GM19324 (cell line): Measurements from ENCODE around the gene NUP133.
A peak's percentile ranks its signal among the peaks of the same experiment; 100 is the strongest.

Experiments used
- ATAC-seq: cut with Tn5 transposase; IDR thresholded peaks from one replicate; pipeline ENCODE4 v1.9.1; 2021; ENCODE audit warnings: mild to moderate bottlenecking, moderate library complexity; ENCODE audit not compliant: unreplicated experiment, low FRiP score

NUP133 gene

DNA sequence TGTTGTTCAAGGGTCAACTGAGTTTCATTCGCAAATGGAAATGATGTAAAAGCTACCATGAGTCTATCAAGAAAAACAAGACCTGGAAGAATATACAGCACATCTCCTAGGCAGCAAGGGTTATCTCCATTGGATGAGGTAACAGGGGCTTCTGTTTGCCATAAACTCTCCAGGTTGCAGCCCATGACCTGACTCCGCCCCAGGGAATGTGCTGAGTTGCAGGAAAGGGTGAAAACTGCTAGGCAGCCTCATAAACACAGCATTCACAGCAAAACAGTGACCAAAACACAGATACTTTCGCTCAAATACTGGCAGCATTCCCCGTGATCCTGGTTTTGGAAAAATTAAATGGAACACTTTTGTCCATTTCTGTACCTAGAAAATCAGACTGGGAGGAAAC lies 54.1 kb downstream of the NUP133 start:
- ATAC-seq, result no peak

DNA sequence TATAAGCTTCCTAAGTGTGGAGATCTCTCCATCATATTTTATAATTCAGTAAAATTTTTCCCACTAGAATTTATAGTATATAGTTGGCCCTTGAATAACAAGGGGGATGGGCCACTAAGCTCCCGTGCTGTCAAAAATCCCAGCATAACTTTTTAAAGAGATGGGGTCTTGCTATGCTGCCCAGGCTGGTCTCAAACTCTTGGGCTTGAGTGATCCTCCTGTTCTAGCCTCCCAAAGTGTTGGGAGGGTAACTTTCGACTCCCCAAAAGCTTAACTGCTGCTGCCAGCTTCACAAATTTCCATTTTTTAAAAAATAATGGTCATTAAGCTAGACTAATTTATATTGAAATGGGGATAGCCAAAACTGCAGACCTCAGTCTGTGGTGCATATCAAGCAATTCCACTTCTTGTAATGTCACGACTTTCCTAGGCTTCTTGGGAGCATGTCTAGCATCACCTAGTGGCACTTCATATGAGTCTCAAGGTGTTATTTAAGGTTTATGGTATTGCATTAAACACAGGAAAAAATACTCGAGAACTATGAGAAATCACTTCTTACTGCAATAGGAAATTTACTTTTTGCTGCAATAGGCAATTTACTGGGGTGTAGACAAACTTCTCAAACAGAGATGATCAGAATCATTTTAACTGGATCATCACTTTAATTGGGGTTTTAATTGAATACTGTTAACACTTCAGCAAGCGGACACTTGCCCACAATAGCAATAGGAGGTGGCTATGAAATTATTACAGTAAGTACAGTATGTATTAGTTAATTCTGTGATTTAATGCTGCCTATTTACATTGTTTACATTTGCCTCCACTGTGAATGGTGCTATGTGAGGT lies 55.0 kb downstream of the NUP133 start:
- no peak for ATAC-seq

DNA sequence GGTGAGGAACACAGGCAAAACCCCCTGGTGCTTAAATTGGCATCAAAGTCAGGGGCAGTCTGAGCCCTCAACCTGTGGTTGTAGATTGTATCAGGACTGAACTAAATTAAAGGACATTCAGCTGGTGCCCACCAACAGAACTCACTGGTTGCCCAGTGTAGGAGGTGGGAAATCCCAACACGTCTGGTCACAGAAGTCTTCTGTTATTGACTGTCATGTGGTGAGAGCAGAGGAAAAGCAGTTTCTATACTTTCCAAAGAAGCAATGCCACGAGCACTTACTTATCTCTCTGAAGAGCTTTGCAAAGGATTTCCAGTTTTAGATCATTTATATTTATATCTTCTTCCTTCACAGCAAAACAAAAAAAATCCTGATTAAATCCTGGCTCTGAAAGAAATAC lies 59.3 kb downstream of the NUP133 start:
- no peak for ATAC-seq

DNA sequence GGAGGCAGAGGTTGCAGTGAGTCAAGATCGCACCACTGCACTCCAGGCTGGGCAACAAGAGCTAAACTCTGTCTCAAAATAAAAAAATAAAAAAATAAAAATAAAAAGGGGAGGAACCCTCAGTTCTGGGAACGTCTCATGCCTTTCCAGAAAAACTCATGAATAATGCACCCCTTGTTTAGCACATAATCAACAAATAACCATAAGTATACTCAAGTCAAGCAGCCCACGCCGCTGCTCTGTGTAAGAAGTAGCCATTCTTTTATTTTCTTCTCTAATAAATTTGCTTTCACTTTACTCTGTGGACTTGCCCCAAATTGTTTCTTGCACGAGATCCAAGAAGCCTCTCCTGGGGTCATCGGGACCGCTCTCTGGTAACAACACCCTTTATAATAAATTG lies 59.8 kb downstream of the NUP133 start:
- ATAC-seq, result no peak

DNA sequence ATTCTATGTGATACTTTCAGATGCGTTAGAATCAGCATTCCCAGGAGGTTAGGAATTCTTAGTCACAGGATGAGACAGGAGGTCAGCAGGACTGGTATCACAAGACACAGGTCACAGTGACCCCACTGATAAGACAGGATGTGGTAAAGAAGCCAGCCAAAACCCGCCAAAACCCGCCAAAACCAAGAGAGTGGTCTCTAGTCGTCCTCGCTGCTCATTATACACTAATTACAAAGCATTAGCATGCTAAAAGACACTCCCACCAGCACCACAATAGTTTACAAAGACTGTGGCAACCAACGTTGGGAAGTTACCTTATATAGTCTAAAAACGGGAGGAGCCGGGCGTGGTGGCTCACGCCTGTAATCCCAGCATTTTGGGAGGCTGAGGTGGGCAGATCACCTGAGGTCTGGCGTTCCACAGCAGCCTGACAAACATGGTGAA lies 60.3 kb downstream of the NUP133 start:
- no peak for ATAC-seq

DNA sequence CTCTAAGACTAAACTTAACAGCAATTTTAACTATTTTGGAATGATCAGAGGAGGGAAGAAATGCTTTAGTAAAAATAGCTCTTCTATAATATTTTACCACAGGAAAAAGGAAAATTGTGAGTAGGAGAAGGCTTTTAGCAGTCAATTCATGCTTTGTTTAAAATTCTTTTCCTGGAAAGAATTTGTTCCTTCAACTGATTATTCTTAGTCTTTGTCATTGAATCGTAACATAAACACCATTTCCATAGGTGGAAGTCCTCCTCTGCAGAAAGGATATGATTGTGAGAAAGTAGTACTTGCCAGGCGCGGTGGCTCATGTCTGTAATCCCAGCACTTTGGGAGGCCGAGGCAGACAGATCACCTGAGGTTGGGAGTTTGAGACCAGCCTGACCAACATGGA lies 62.3 kb downstream of the NUP133 start:
- no peak for ATAC-seq

DNA sequence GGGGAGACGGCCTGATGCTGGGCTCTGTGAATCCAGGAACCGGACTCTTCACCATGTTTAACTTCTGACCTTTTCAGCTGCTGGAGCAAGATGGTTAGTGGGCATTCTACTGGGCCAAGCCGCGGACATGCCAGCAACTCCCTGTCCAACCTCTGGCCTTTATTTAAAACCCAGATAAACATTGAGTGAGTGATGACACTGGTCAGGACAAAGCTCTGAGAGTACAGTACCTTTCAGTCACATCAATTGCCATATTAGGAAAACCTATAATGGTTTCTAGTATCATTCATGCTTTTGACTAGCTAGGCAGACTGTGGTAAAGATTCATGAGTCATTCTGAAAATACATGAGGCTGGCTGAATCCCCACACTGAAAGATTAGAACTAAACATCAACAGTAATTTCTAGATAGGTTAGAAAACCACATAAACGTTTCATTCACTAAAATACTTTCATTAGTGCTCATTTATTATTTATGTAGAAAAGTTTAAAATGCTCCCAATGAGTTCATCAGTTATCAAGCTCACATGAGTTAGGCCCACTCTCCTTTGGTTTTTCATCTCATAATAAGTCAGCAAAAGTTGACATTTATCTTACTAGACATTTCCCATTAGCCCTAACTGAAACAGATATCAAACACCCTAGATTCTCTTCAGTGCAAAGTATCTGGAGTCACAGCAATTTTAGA lies 67.1 kb downstream of the NUP133 start:
- ATAC-seq, result peak; percentile 86

DNA sequence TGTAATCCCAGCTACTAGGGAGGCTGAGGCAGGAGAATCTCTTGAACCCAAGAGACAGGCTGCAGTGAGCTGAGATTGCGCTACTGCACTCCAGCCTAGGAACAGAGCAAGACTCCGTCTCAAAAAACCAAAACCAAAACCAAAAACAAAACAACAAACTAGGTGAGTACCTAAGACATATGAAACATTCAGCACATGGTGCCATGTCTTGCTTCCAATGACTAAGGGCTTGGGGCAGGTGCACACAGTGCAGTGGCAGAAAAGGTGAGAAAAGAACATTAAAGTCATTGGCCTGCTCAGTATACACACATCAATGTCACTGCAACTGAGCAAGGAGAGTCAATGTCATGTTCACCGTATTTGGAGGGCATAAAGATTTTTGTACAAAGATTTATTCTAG lies 70.1 kb downstream of the NUP133 start:
- no peak for ATAC-seq

DNA sequence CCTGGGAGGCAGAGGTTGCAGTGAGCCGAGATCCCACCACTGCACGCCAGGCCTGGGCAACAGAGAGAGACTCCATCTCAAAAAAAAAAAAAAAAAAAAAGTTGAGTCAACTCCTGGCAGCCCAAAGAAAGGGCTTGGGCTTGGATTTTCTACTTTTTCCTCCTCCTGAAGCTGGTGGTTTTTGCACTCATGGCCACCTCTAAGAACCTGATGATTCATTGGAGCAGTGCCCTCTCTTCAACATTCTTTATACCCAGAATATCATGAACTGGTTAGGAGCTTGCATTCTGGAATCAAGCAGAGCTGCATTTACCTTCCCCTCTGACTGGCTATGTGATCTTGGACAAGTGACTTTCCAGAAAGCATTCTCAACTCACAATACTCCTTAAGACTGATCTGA lies 70.7 kb downstream of the NUP133 start:
- ATAC-seq, result no peak

DNA sequence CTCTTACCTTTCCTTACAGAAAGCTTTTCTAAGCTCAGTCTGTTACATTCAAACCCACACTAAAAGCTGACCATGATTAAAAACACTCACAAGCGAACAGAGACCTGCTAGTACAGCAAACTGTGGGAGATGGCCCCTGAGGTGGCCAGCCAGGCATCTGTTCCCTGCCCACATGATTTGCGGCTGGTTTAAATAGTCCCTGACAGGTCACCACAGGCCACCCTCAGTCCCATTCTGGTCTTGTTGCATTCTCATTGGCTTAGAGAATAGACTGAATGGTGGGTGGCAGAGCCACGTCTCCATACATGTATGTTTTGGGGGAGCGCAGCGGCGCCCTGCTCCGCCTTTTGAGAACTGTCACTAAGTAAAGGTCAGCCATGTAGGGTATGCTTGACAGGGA lies 71.9 kb downstream of the NUP133 start:
- ATAC-seq, result no peak

DNA sequence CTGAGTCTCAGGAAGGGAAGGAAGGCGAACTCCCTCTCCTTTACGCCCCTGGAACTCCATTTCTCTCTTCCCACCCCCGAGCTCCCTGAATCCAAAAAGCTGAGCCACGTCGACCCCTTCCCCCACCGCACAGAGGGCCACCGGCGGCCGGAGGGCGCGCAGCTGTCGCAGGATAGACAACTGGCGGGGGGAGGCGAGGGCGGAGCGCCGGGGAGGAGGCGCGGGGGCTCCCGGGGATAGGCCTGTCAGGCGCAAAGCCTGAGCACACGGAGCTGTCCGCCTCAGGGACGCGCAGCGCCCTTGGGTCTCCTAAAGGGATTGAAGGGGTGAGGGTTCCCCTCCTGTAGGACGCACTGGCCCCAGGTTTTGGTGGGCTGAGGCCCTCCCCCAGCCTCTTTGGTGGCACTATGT lies 73.5 kb downstream of the NUP133 start:
- no peak for ATAC-seq

DNA sequence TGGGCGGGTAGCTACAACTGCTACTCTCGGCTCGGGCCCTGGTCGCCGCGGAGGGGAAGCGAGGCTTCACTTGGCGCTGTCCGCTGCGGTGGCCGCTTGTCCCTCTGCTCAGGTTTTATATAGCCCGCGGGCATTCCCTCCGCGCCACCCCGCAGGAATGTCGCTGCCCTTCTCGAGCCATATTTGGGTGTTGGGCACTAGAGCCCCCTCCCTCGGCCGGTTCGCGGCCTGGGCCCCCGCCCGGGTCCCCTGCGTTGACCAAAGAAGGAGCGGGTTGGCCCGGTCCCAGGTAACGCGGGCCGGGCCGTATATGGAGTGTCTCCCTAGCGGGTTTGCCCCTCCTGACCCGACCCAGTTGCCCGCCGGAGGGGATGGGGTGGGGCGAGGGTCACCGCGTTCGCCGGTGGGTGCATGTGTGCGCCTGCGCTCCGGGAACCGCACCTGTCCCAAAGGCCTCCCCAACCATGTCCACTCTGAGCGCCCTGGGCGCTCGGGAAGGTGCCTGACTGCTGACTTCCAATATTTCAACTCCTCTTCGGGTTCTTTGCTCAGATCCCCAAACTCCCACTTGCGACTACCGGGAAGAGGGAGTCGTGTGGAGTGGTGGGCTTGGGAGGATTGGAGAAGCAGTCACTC lies 74.0 kb downstream of the NUP133 start, which contains the start of gene ACTA1:
ACTA1 (minus strand) TSS at position 90 of the 636 bp plus-strand sequence. CDS start 979 bp downstream, outside the sequence.
- no peak for ATAC-seq

DNA sequence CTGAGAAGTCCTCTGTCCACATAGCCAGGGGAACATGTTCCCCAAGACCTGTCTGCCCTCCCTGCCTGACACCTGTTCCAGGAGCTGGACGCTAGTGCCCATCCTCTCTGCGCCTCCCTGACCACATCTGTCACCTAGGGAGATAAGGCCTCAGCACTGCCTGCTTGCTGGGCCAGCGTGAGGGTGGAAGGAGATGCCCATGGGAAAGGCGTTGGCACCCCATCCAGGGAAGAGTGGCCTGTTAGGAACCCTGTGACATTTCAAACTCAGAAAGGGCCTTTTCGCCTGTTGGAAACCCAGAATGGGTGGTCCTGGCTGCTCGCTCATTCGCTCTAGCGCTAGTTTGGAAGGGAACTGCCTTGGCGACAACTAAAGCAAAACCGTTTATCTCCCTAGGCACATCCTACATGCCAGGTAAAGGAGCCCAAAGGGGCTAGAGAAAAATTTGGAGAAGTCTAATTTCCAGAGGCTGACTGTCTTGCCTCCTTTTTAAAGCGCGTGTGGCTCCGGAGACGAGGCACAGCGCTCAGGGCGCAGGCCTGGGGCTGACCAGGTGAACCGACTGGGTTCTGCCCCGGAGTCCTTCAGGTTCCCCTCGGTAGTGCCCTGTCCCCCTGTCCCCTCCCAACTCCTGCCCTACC lies 74.7 kb downstream of the NUP133 start:
- ATAC-seq, result no peak

DNA sequence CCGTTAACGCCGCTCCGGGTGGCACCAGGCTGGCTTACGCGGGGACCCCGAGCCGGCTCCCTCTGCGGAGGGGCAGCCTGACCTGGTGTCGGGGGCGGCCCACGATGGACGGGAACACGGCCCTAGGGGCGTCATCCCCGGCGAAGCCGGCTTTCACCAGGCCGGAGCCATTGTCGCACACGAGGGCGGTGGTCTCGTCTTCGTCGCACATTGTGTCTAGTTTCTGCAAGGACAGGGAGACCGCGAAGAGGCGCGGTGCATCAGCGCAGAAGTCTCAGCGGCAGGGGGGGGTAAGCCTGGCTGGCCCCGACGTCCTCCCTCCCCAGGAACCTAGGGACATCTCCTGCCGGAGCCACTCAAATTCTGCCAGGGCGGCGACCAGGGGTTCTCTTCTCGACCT lies 75.2 kb downstream of the NUP133 start:
- no peak for ATAC-seq

DNA sequence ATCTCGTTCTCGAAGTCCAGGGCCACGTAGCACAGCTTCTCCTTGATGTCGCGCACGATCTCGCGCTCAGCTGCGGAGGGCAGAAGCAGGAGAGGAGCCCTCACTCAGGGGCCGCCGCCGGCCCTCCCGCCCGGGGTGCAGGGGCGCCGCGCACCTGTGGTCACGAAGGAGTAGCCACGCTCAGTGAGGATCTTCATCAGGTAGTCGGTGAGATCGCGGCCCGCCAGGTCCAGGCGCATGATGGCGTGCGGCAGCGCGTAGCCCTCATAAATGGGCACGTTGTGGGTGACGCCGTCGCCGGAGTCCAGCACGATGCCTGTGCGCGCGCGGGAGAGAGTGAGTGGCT lies 76.1 kb downstream of the NUP133 start:
- ATAC-seq, result no peak

DNA sequence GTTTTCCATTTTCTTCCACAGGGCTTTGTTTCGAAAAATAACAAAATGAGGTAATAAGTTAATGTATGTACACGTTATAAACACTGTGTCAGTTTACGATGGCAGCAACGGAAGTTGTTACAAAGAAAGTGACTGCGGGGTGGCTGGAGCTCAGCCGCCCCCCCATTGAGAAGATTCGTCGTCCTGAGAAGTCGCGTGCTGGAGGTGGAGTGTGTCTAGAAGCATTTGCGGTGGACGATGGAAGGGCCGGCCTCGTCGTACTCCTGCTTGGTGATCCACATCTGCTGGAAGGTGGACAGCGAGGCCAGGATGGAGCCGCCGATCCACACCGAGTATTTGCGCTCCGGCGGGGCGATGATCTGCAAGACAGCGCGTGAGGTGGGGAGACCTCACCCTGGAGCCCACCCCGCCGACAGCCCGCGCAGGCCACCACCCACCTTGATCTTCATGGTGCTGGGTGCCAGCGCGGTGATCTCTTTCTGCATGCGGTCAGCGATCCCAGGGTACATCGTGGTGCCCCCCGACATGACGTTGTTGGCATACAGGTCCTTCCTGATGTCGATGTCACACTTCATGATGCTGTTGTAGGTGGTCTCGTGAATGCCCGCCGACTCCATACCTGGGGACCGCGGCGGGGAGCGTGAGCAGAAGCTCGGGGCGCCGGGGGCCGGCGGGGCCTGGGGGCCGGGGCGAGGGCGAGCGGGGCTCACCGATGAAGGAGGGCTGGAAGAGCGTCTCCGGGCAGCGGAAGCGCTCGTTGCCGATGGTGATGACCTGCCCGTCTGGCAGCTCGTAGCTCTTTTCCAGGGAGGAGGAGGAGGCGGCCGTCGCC lies 76.6 kb downstream of the NUP133 start:
- no peak for ATAC-seq

DNA sequence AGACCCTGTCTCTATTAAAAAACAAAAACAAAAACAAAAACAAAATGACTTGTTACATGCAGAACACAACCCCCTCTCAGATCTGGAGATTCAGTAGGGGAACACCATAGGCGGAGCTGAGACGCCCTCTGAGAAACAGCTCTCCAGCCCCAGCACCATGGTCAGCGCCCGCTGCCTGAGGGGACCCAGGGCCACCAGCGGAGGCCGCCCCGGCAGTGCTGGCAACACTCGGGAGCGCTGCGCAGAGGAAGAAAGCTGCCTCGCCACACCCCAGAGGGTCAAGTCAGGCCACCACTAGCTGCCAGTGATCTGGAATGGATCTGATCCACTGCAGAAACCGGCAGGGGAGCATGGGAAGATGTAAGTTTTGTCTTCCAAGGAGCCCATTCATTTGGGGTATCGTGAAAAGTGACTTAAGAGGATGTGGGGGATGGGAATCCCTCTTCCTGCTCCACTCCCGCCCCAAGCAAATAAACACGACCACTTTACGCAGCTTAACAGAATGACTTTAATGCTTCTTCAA lies 77.3 kb downstream of the NUP133 start:
- ATAC-seq, result no peak

DNA sequence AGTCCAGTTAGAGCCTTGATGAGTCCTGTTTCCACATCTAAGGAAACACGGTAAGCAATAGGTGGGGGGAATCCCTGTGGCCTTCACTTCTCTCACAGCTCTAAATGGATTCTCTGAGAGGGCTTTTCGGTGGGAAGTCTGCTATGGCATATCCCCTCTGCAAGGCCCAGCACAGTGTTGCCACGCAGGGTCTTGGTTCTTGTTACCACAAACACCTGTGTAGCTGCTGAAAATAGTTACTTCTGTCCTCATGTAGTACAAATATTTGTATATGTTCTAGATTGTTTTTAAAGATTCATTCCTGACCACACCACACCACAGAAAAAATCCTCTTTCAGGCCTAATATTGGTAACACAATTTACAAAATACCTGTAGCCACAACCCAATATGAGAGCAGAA lies 79.9 kb downstream of the NUP133 start:
- ATAC-seq, result no peak

DNA sequence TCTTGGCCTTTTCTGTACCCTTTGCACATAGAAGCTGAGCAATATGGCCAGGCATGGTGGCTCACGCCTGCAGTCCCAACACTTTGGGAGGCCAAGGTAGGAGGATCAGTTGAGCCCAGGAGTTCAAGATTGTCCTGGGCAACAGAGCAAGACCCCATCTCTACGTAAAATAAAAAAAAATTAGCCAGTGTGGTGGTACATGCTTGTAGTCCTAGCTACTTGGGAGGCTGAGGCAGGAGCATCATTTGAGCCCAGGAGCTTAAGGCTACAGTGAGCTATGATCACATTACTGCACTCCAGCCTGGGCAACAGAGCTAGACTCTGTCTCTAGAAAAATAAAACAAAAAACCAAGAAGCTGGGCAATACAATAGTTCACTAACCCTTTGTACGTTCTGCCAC lies 80.6 kb downstream of the NUP133 start:
- ATAC-seq, result no peak

DNA sequence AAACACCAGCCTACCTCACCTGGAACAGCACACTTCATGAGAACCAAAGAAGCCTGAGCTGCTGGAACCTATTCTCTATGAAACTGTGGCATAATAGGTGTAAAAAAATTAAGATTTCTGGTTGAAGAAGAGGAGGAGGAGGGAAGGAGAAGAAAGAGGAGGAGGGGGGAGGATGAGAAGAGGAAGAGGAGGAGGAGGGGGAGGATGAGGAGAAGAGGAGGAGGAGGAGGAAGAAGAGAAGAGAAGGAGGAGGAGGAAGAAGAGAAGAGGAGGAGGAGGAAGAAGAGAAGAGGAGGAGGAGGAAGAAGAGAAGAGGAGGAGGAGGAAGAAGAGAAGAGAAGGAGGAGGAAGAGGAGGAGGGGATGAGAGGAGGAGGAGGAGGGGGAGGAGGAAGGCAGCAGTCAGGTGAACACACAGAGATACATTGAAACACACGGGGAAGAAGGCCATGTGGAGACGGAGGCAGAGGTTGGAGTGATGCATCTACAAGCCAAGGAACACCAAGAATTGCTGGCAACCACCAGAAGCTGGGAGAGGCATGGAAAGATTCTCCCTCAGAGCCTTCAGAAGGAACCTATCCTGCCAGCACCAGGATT lies 82.5 kb downstream of the NUP133 start:
- no peak for ATAC-seq
